ENCODE data around the gene CER1.
"Not testable (repeated sequence)": the region's sequence is repeated elsewhere in the genome, so short reads cannot be mapped to it uniquely, and the experiment has no call there.

CER1 gene

DNA sequence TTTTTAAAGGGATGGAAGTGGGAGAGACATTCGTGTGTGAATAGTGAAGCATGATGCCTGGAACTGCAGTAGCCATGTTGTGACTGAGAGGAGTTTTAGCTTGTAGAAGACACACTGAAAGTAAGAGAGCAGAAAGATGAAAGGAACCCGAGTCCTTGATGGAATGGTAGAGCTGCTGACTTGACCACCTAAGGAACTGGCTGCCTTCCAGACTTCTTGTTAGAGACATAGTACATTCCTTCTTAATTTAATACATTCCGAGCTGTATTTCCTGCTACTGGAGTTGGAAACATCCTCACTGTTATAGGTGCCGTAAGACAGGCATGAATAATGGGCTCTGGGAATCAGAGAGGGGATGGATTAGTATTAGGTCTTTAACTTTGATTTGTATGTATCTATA is 7.4 kb downstream of the CER1 start:
- no peak for DNase-seq (ENCODE audit: low read depth)

GRCh38 chr9:14713187-14713767 is 9.3 kb downstream of the CER1 start:
- DNase-seq (ENCODE audit: low read depth), result no peak

GRCh38 chr9:14710804-14711203 is 11.7 kb downstream of the CER1 start:
- no peak for DNase-seq (ENCODE audit: low read depth)

DNA sequence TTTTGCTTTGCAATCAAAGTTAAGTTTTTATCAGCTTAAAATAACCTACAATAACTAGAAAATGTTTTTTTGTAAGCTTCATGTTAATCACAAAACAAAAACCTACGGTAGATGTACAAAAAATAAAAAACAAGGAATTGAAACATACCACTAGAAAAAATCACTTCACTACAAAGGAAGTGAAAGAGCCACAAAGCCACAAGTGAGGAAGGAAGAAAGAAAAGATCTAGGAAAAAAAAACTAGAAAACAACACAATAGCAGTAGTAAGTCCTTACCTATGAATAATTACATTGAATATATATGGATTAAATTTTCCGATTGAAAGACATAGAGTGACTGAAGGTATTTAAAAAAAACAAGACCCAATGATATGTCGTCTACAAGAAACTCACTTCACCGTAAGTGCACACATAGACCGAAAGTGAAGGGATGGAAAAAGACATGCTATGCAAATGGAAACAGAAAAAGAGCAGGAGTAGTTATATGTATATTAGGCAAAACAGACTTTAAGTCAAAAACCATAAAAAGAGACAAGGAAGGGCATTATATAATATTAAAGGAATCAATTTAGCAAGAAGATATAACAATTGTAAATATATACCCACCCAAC is 15.9 kb downstream of the CER1 start:
- DNase-seq (ENCODE audit: low read depth), result no peak

DNA sequence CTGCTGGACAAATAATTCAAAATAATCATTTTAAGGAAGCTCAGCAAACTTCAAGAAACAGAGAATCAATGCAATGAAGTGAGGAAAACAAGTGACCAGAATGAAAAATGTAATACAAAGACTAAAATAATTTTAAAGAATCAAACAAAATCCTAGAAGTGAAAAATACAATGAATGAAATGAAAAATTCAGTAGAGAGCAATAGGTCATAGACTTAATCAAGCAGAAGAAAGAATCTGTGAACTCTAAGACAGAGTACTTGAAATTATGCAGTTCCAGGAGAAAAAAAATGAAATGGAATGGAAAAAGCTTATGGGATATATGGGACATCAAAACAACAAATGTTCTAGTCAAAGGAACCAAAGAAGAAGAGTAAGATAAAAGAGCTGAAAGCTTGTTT is 17.5 kb downstream of the CER1 start:
- no peak for DNase-seq (ENCODE audit: low read depth)

GRCh38 chr9:14704281-14704680 is 18.3 kb downstream of the CER1 start:
- no peak for DNase-seq (ENCODE audit: low read depth)

DNA sequence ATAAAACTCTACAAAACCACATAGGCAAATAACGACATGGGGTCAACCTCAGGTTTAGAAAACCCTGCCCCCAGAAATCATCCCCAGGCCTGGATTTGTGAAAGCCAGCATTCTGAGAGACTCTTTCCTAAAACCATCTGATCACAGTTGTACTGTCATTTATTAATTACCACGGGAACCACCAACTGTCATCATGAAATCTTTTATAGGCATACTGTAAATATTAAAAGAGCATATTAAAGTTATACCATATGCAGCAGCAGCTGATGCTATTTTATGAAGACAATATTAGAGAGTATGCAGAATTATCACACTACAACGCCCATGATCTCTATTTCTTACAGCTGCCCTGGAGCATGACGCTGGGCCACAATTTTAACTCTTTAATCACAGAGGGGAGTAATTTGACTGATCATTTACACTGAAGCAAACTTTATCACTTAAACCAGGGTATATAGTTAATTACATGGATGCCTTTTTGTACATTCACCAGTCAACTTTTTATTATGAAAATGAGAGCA is 20.3 kb downstream of the CER1 start:
- no peak for DNase-seq (ENCODE audit: low read depth)

DNA sequence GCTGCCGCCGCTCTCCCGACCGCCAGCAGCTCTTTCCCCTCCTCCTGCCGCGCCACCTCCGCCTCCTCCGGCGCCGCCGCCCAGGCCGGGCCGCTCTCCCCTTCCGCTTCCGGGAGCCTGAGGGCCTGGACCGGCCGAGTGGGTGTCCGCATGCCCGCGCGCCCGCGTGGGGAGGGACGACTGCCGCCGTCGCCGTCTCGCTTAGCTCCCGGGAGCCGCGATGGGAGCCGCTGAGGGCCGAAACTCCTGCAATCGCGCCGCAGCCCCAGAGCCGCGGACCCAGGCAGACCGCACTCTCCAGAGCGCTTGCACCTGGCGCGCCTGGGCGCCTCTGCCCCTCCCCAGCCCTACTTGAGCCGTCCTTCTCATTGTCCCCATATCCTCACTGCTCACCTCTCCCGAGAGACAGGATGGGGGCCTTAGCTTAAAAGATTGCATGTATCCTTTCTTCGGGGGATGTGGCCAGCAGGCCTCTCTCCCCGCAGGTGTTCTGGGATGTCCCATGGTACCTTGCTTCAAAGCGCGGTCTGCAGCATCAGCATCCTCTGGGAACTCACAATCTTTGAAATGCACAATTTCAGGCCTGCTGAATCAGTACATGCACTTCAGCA is 29.2 kb downstream of the CER1 start, which contains the start of gene ZDHHC21:
ZDHHC21 (minus strand) TSS at position 182 of the 611 bp plus-strand sequence. CDS start 19,092 bp downstream, outside the sequence.
- DNase-seq (ENCODE audit: low read depth), result peak; percentile 6

GRCh38 chr9:14692470-14693250 is 29.9 kb downstream of the CER1 start:
- peak; percentile 4 for DNase-seq (ENCODE audit: low read depth)

DNA sequence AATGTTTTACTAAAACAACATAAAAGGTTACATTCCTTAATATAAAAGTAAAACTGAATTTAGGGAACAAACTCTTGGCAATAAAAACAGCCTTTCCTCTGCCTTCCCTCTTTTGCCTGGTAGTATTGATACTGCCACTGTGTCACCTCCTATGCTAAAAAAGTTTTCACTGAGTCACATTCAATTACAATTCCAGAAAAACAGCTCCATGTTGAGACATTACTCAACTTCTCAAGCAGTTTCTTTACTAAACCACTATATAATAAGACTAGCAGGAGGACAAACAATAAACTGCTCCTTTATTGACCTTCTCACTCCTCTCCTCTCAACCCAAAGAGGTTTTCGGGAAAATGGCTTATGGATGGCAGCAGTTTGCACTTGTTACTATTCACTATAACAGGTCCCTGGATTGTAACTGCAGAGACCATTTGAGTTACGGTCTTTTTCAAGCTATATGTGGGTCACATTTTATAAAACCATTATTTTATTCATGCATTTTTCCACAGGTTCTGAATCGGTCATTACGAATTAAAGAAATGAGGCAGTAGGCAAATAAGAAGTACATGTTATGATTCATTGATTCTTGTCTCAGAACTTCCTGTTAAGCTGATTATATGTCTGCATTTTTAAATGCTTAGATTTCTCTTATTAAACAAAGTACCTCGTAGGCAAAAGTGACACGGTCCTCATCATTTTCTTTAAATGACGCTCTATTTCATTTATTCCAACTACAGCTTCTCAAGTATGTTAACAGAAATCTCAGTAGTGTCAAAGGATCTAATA is 31.4 kb downstream of the CER1 start:
- DNase-seq (ENCODE audit: low read depth), result no peak

GRCh38 chr9:14687042-14687719 is 35.4 kb downstream of the CER1 start:
- DNase-seq (ENCODE audit: low read depth), result no peak

DNA sequence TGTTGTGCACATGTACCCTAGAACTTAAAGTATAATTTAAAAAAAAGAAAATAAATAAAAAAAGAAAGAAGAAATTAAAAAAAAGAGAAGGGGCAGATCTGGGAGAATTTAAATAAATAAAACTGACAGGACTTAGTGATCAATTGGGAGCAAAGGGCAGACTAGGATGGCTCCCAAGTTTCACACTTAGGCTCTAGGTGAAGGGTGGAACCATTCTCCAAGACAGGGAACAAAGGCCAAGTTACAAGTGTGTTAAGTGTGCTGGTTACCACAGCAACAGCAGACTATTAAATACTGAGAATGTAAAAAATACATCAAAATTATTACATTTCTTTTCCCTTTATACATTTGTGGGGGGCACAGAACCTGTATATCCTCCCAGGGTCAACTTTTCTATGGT is 36.4 kb downstream of the CER1 start:
- no peak for DNase-seq (ENCODE audit: low read depth)

- DNase-seq (ENCODE audit: low read depth), result not testable (repeated sequence)
These were observed 39.9 kb downstream of the CER1 start for GRCh38 chr9:14682616-14683015.

DNA sequence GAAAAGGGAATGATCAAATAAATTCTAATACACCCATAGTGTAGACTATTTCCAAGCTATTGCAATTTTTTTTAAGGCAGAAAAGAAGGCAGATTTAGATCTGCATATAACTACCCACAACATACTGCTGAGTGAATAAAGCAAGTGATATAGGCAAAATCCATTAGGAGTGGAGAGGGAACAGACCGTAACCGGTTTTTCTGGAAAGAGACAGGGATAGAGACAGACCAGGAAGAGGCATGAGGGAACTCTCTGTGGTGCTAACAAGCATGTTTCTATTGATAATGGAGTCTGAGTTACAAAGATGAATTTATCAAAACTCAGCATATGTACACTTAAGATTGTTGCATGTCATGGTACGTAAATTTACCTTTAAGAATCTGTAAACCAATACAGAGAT is 43.8 kb downstream of the CER1 start:
- DNase-seq (ENCODE audit: low read depth), result no peak

DNA sequence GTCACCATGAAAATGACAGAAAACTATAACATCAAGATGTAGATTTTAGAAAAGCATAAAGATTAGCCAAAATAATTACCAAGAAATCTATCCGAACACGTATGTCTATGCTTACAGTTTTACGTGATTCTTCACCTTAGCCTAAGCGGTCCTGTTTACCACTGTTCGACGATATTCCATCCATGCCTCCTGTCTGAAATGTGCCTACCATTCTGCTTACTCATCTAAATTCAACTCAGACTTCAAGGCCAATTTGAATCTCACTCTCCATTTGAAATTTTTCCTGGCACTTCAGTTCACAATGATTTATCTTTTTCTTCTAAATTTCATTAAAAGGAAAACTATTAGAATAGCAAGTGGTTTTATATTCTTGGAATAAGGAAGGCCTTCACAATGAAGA is 44.7 kb downstream of the CER1 start:
- DNase-seq (ENCODE audit: low read depth), result no peak

DNA sequence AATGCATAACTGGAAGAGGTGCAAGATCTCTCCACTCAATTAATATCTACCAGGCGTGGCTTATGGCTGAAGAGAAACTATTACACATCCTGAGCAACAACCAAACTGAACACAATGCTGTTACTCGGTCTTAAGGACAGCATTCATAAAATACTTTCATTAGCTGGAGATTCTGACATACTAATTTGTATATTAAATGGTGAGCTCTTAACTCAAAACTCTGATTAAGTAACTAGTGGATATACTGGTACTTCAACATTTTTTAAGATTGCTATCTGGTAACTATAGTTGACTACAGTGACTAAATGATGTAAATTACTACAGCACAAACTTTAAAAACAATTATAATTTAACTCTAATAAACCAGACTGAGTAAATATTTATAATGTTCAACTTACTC is 45.1 kb downstream of the CER1 start:
- no peak for DNase-seq (ENCODE audit: low read depth)

DNA sequence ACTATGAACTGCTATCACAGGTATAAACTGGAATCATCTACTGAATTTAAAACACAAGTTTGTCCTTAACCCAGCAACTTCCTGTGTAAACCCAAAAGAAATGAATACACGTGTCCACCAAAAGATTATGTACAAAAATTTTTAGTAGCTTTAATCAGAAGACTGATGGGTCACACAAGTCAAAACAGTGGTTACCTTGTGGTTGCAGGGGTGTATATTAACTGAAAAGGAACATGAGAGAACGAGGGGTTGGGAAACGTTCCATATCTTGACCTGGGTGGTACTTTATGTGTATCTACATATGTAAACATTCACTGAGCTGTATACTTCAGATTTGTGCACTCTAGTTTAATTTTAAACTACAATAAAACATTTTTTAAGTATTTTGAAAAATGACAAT is 47.9 kb downstream of the CER1 start:
- DNase-seq (ENCODE audit: low read depth), result no peak

DNA sequence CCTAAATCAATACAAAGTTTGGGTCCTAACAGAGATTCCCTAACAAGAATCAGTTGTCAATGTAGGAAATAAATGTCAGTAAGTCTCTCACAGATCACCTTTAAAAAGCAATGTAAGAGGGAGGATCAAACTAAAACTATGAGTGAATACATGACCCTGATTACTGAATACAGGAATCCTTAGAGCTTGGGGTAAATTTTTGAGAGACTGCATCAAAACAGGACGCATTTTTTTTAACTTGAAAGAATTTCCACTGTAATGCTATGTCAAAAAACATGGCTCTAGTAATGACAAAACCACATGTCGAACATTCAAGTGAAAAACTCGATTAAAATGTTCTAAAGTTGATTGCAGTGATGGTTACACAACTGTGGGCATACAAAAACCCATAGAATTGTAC is 51.2 kb downstream of the CER1 start:
- no peak for DNase-seq (ENCODE audit: low read depth)

DNA sequence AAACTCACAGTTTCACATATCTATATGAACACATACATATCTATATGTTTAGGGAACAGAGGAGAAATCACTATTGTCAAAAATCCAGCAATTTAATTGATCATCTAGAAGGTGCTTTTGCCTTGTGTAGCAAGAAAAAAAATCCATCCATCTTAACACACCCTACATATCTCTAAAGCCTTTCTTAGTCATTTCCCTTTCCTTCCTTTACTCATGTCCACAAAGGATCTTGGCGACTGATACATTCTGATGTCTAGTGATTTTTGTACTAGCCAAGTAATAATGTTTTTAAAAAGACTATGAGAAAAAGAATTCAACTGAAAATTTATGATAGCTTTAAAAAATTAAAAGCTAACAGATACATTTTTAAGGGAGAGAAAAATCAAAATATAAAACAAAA is 51.8 kb downstream of the CER1 start:
- DNase-seq (ENCODE audit: low read depth), result no peak
